ENCODE data around the gene TAAR2.

GRCh38 chr6:132590362-132590761 is 33.7 kb downstream of the TAAR2 start:
- TF ChIP-seq POLR2A (IDR thresholded peaks at IDR 0.05; ENCODE audit: low read depth, low read length), result no peak
- no peak for TF ChIP-seq TAF1 (IDR thresholded peaks at IDR 0.05; ENCODE audit: low read depth, low read length)
- TF ChIP-seq SPI1 (IDR thresholded peaks at IDR 0.05; ENCODE audit: low read depth, low read length), result no peak
- no peak for TF ChIP-seq POU2F2 (IDR thresholded peaks at IDR 0.05; ENCODE audit: low read depth, low read length)
